Measurements from ENCODE around the gene SCP2D1. TPM values are rescaled to one million over a fixed set of nuclear protein-coding genes. Genes with fewer than 3 reads are reported as not detected.
"Not testable (repeated sequence)": the region's sequence is repeated elsewhere in the genome, so short reads cannot be mapped to it uniquely, and the experiment has no call there.

SCP2D1 gene
- total RNA-seq, 2 donors from 2014 or later, result not detected

DNA sequence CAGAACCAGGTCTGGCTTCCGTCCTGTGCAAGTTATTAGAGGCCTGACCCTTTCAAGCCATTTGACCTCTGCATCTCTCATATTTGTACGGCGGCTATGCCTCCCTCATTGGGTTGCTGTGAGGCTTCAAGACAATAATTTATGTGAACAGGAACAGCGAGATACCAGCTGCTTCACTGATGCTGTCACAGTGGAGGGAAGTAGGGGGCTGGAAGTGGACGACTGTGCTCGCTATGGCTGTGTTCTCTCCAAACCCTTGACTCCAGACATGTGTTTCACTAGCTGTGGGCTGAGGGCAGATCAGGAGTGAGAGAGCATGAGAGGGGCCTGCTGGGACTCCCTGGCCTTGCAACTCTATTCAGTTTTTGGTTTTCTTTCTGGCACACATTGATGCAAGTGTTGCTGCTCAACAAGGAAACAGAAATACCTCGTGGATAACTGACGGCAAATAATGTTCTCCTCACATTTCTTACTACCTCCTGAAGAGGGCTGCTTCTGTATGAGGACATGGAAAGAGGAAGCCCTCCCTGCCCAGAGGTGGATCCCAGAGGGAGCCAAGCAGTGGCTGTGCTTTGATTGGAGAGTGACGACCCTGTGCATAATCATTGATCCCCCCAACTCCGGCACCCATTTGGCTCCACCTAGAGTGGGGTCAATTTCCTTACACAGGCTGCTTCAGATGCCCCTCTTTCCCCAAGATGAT, 34.7 kb upstream of the SCP2D1 start:
- H3K36me3 ChIP-seq (replicated peaks in 1 of 2; ENCODE audit: insufficient read depth in 1 of 2, low read depth in 2 of 2), result no peaks in the 10 kb centered on the region
- 67 to 69% methylated on average over 10 of the region's 10 CpGs for WGBS, 2 donors
- H3K9me3 ChIP-seq, result no peaks in the 10 kb centered on the region
- ATAC-seq (no peak), DNase-seq (no peak)
- H3K27me3 ChIP-seq, result no peaks in the 10 kb centered on the region
- intact Hi-C loops (cut with DNase I), result no loop called here
- no peak overlapping the region for H3K4me3 ChIP-seq
- TF ChIP-seq POLR2A (IDR thresholded peaks at IDR 0.05) (no peak), CTCF (IDR thresholded peaks at IDR 0.05) (no peak)
- H3K4me1 ChIP-seq, result no peaks in the 10 kb centered on the region
- H3K27ac ChIP-seq, result no peak overlapping the region

DNA sequence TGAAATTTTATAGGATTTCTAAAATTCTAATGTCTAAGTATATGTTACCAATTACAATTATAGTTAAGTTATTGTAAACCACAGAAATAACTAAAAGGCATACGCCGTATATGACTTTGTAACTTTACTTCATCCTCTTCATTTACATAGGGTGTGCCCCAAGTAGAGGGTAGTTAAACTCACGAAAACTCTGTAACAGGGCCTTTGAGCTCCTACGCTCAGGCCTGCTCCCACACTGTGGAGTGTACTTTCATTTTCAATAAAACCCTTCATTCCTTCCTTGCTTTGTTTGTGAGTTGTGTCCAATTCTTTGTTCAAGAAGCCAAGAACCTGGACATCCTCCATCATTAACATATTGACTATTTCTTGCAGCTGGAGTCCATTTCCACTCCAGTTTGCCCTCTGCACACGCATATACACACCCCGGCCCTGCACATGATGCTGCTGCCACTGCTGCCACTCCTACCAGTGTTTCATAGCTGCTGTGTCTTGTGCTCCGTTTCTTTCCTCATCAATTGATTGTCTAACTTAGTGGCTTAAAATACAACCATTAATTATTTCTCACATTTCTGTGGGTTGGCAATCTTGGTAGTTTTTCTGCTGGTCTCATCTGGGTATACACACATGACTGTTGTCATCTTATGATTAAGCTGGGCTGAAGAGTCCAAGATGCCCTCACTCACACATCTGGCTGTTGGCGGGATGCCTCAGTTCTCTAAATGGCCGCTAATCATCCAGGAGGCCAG, 33.0 kb upstream of the SCP2D1 start:
- no peak overlapping the region for H3K4me3 ChIP-seq
- intact Hi-C loops (cut with DNase I), result no loop called here
- no peak overlapping the region for H3K27ac ChIP-seq
- DNase-seq (no peak), ATAC-seq (no peak)
- TF ChIP-seq POLR2A (IDR thresholded peaks at IDR 0.05) (no peak), CTCF (IDR thresholded peaks at IDR 0.05) (no peak)
- H3K36me3 ChIP-seq (replicated peaks in 1 of 2; ENCODE audit: insufficient read depth in 1 of 2, low read depth in 2 of 2), result no peaks in the 10 kb centered on the region
- no peaks in the 10 kb centered on the region for H3K27me3 ChIP-seq
- 83 to 89% methylated on average over 9 of the region's 9 CpGs for WGBS, 2 donors
- H3K4me1 ChIP-seq, result no peaks in the 10 kb centered on the region
- H3K9me3 ChIP-seq, result no peaks in the 10 kb centered on the region

DNA sequence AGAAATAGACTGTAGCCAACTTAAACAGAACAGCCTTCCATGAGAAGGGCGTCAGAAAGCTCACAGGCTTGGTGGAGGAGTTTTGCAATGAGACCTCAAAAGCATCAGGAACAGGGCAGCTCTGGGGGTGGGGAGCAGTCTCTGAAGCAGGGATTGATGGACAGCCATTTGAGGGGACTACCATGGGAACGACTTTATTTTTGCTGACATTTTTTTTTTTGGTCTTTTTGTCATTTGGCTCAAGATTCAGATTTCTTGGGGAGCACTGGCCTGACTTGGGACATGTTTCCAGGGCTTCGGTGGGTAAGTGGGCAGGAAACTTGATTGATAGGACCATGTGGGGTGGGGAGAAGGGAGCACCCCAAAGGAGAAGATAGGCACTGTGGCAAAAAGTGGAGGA, 32.1 kb upstream of the SCP2D1 start:
- ATAC-seq (no peak), DNase-seq (no peak)

DNA sequence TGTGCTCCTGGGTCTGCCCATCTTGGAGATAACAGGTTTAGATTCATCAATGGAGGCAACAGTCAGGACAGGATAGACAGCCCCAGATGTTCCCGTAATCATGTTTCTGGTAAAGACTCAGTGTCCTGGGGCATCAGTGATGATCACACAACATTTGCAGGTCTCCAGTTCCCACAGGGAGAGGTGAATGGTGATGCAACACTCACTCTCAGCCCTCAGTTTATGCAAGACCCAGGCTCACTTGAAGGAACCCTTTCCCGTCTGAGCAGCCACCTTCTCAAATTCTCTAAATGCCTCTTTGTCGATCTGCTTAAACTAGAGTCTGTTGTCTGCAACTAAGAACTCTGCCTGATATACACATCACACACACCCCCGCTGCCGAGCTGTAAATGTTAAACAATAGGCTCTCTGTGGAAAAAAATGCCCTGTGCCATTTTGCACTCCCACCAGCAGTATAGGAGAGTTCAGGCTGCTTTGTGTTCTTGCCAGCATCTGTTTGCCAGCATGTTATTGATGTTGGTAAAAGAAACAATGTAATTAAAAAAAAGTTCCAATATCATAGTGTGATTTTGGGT, 30.1 kb upstream of the SCP2D1 start:
- no peaks in the 10 kb centered on the region for H3K36me3 ChIP-seq (replicated peaks in 1 of 2; ENCODE audit: insufficient read depth in 1 of 2, low read depth in 2 of 2)
- no peaks in the 10 kb centered on the region for H3K4me1 ChIP-seq
- 65 to 84% methylated on average over 5 of the region's 5 CpGs for WGBS, 2 donors
- intact Hi-C loops (cut with DNase I), result no loop called here
- H3K27me3 ChIP-seq, result no peaks in the 10 kb centered on the region
- no peak for DNase-seq
- no peak for ATAC-seq
- no peak overlapping the region for H3K27ac ChIP-seq
- H3K9me3 ChIP-seq, result no peaks in the 10 kb centered on the region
- TF ChIP-seq POLR2A (IDR thresholded peaks at IDR 0.05) (no peak), CTCF (IDR thresholded peaks at IDR 0.05) (no peak)
- H3K4me3 ChIP-seq, result no peak overlapping the region

More for the DNA sequence above, 32.1 kb upstream of the SCP2D1 start:
- intact Hi-C loops (cut with DNase I), result no loop called here
- no peaks in the 10 kb centered on the region for H3K36me3 ChIP-seq (replicated peaks in 1 of 2; ENCODE audit: insufficient read depth in 1 of 2, low read depth in 2 of 2)
- TF ChIP-seq POLR2A (IDR thresholded peaks at IDR 0.05), result no peak
- no peak for TF ChIP-seq CTCF (IDR thresholded peaks at IDR 0.05)
- no peak overlapping the region for H3K4me3 ChIP-seq
- no peaks in the 10 kb centered on the region for H3K9me3 ChIP-seq
- H3K4me1 ChIP-seq, result no peaks in the 10 kb centered on the region
- no peaks in the 10 kb centered on the region for H3K27me3 ChIP-seq
- H3K27ac ChIP-seq, result no peak overlapping the region
- WGBS, 2 donors, result 65 to 70% methylated on average over 3 of the region's 3 CpGs

GRCh38 chr20:18787046-18787445, 26.5 kb upstream of the SCP2D1 start:
- H3K4me3 ChIP-seq; intact Hi-C loops (cut with DNase I); DNase-seq; H3K9me3 ChIP-seq; H3K4me1 ChIP-seq; H3K27me3 ChIP-seq; ATAC-seq; H3K36me3 ChIP-seq (replicated peaks in 1 of 2; ENCODE audit: insufficient read depth in 1 of 2, low read depth in 2 of 2); H3K27ac ChIP-seq: not testable (repeated sequence)
- WGBS, 2 donors, result 21 to 88% methylated on average over 1 to 2 of the region's 2 CpGs
